K562 (cell line): ENCODE measurements around the gene LUM. TPM values are rescaled to one million over a fixed set of nuclear protein-coding genes. Genes with fewer than 3 reads are reported as not detected.

Experiments used
- ATAC-seq: fragments of 200-7000 bp; cut with Tn5 transposase; 3 replicates; pipeline ENCODE4 v1.9.1; 2020; ENCODE audit warnings: moderate library complexity
- BruUV-seq: library from RNA; stranded (reverse); fragments of 400-500 nt; replicated peaks from 2 replicates; lab custom pipeline; 2021; lab: Mats Ljungman, UMichigan
- CTCF ChIA-PET: fragments of 300-600 bp; formaldehyde crosslinking; extraction: SDS; loops from one replicate; lab custom pipeline; 2021; ENCODE audit warnings: low intra/inter-chr PET ratio; lab: Yijun Ruan, JAX
- POLR2A ChIA-PET: fragments of 300-600, 350-650 bp; sonication (Branson Sonifier 250); formaldehyde crosslinking; extraction: SDS; loops from one replicate; lab custom pipeline; 2021; ENCODE audit warnings: antibody characterized with exemption, inconsistent platforms; lab: Yijun Ruan, JAX
- DNase-seq, 4 experiments: peaks; one replicate each; pipeline versions ENCODE4 v3.0.0 to v3.0.0-alpha.2; 2011 to 2018; ENCODE audit warnings: low spot score in 3 of 4, mixed read lengths in 3 of 4; ENCODE audit errors: extremely low read depth in 1 of 4
- FAIRE-seq: peaks from 2 replicates; lab custom pipeline; 2011; peaks lifted over from hg19 to GRCh38; lab: Jason Lieb, UNC
- H2AFZ ChIP-seq: 2 replicates; pipeline ENCODE4 v1.6.0; 2011; ENCODE audit warnings: low read depth, low read length, control low read depth, inconsistent platforms
- H3K27ac ChIP-seq: fragments of 200-600 bp; 3 replicates; pipeline ENCODE4 v1.8.0; 2011; ENCODE audit warnings: low read depth, mild to moderate bottlenecking, control low read depth, inconsistent platforms, low read length, moderate library complexity, mixed read lengths; ENCODE audit errors: extremely low read depth
- H3K27me3 ChIP-seq, 2 experiments: fragments of 300-600 bp in 1 of 2; 2 replicates in 1 of 2; 3 replicates in 1 of 2; pipeline versions ENCODE4 v1.6.0 to v1.8.0; 2011; ENCODE audit warnings: inconsistent platforms in 2 of 2, low read length in 2 of 2, mild to moderate bottlenecking in 1 of 2, mixed read lengths in 1 of 2, moderate library complexity in 1 of 2; ENCODE audit not compliant: control insufficient read depth in 2 of 2, insufficient read depth in 2 of 2
- H3K36me3 ChIP-seq: fragments of 300-600 bp; 3 replicates; pipeline ENCODE4 v1.8.0; 2011; ENCODE audit warnings: mild to moderate bottlenecking, low read length, inconsistent platforms; ENCODE audit not compliant: control insufficient read depth, insufficient read depth
- H3K4me1 ChIP-seq, 2 experiments: fragments of 200-600 bp in 1 of 2; replicated peaks in 1 of 2; 2 replicates in 1 of 2; 3 replicates in 1 of 2; pipeline versions ENCODE4 v1.5.1 to v1.8.0; 2011; ENCODE audit warnings: inconsistent platforms in 2 of 2, low read length in 2 of 2, mild to moderate bottlenecking in 1 of 2, mixed read lengths in 1 of 2, moderate library complexity in 1 of 2; ENCODE audit not compliant: control insufficient read depth in 2 of 2, insufficient read depth in 2 of 2
- H3K4me2 ChIP-seq: 2 replicates; pipeline ENCODE4 v1.6.1; 2011; ENCODE audit warnings: low read length, control low read depth, inconsistent platforms, mixed read lengths; ENCODE audit not compliant: insufficient read depth
- H3K4me3 ChIP-seq: fragments of 200-600 bp; sonication (generic), shearing (Covaris generic); 2 replicates; pipeline ENCODE4 v1.5.1; 2016; ENCODE audit warnings: control low read depth, inconsistent platforms
- H3K79me2 ChIP-seq: fragments of 200-600 bp; 3 replicates; pipeline ENCODE4 v1.8.0; 2011; ENCODE audit warnings: low read length, inconsistent platforms; ENCODE audit not compliant: control insufficient read depth, insufficient read depth
- H3K9ac ChIP-seq, 2 experiments: 2 replicates each; pipeline versions ENCODE4 v1.6.0 to v1.6.1; 2011; ENCODE audit warnings: low read depth in 2 of 2, low read length in 2 of 2, control low read depth in 1 of 2, inconsistent platforms in 1 of 2, mild to moderate bottlenecking in 1 of 2, mixed read lengths in 1 of 2; ENCODE audit not compliant: insufficient read depth in 1 of 2
- H3K9me1 ChIP-seq: one replicate; pipeline ENCODE4 v1.6.0; 2011; ENCODE audit warnings: inconsistent platforms, mild to moderate bottlenecking, low read length, moderate library complexity; ENCODE audit not compliant: control insufficient read depth, insufficient read depth
- H3K9me3 ChIP-seq: replicated peaks from 2 replicates; pipeline ENCODE4 v1.5.1; 2011; ENCODE audit warnings: low read depth, low read length, inconsistent platforms; ENCODE audit not compliant: control insufficient read depth, insufficient read depth
- H4K20me1 ChIP-seq: replicated peaks from 2 replicates; pipeline ENCODE4 v1.6.1; 2011; ENCODE audit warnings: low read length, inconsistent platforms, mixed read lengths; ENCODE audit not compliant: control insufficient read depth, insufficient read depth
- U2AF1 ChIP-seq: fragments of 200-400 bp; formaldehyde crosslinking; optimal IDR thresholded peaks from 2 replicates; pipeline ENCODE3; 2017; ENCODE audit warnings: mild to moderate bottlenecking, low read depth, low read length, moderate library complexity
- ZNF23 ChIP-seq: fragments of 250-450 bp; sonication (Bioruptor Pico); IDR thresholded peaks from 2 replicates; pipeline ENCODE4 v1.4.0; 2020; ENCODE audit warnings: mild to moderate bottlenecking
- WGBS: fragments of 100-300 bp; shearing (Covaris generic); methylation state at CpG from one replicate; pipeline ENCODE4 v1.1.6; 2016; ENCODE audit warnings: low coverage, mixed read lengths; ENCODE audit not compliant: insufficient coverage; ENCODE audit errors: missing lambda C conversion rate; 5-methylcytosine and 5-hydroxymethylcytosine counted together
- in situ Hi-C: fragments of 300-500 bp; cut with MboI; formaldehyde crosslinking; loops from 4 replicates; pipeline ENCODE4 v1.15.0; 2018; ENCODE audit warnings: inconsistent platforms, mixed read lengths
- intact Hi-C: fragments of 100-400 bp; cut with micrococcal nuclease; formaldehyde crosslinking; loops from 2 replicates; pipeline ENCODE4 v1.14.2; 2022
- polyA plus RNA-seq, 8 experiments: library from polyadenylated mRNA; depleted of rRNA in 4 of 8; stranded (reverse) in 5 of 8; unstranded in 3 of 8; fragments of >200 nt; fragmentation: Nextera tagmentation in 2 of 8; fragmentation: Illumina TruSeq in 1 of 8; extraction: Ambion mirVana in 2 of 8; extraction: Trizol in 1 of 8; gene quantifications; 2 replicates each; pipeline versions ENCODE4 v1.2.1 to v1.2.3, GENCODE V29; 2011 to 2014; ENCODE audit warnings: inconsistent platforms in 1 of 8, missing spikeins in 1 of 8
- total RNA-seq, 7 experiments: library from RNA; depleted of rRNA in 6 of 7; stranded (reverse); fragments of >200 nt in 6 of 7; fragmentation: Illumina TruSeq in 2 of 7; extraction: Trizol in 2 of 7; gene quantifications; 2 replicates each; pipeline versions ENCODE4 v1.2.1 to v1.2.3, GENCODE V29; 2011 to 2021; ENCODE audit warnings: low replicate concordance in 1 of 7
- TF ChIP-seq, protein P1 (sequence below): sonication (generic); formaldehyde crosslinking; IDR thresholded peaks from 2 replicates; pipeline ENCODE4 v1.8.0; 2022; ENCODE audit warnings: mild to moderate bottlenecking, missing genetic modification reagents

LUM gene
- total and polyA plus RNA-seq, 9 of the 15 experiments (the other 6 are each of a cell fraction or from before 2014, with no cell fraction given): 0.40 TPM; not detected in 8

DNA sequence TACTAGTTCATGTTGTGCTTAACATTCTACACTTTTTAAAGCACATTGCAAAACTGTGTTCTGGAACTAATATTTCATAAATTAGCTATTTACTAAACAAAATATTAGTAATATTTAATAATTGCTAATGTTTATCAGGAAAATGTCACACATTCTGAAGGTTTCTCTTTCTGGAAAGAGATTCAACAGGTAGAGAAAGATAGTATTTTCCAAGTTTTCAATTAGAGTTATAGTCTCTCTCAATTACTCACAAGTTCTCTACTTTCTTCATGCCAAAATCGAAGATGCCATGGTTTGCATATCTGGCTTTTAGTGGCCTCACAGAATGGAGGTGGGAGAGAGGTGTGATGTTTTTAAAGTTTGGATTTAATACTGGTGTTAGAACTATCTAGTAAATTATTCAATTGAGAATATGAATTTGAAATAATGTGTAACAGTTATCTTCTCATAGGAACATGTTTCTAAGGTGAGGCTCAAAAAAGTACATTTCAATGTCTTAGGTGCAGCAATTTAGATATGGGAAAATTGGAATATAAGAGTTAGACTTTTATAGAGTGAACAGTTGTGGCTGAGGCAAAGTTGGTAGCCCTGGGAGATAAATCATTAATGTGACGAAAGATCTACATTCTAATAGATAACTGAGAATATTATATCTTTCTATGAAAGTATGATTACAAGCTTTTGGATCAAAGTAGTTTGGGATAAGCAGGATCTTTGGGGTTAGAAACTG, 1.5 kb downstream of the LUM start:
- FAIRE-seq (no peak), DNase-seq (no peak), ATAC-seq (no peak)
- intact Hi-C loops: loop anchor here (5.0 to 10.0 kb wide), 2 partner anchors 132 to 215 kb away; no protein-coding TSS in a partner anchor
- H3K79me2 ChIP-seq: no peaks in the 10 kb centered on the region
- H3K9me3 ChIP-seq: no peaks in the 10 kb centered on the region
- in situ Hi-C loops: no loop called here
- no peaks in the 10 kb centered on the region for H3K9me1 ChIP-seq
- ChIA-PET CTCF (interaction anchor here (0.6 to 1.0 kb wide), 2 partner anchors 151 to 711 kb away, joined by 3 read pairs; no protein-coding TSS in a partner anchor), POLR2A (no interaction called here)
- no peak overlapping the region for H3K4me2 ChIP-seq
- no peak overlapping the region for H3K27ac ChIP-seq
- H3K27me3 ChIP-seq: no peaks in the 10 kb centered on the region
- H3K9ac ChIP-seq: no peak overlapping the region
- H2AFZ ChIP-seq: no peak overlapping the region
- no peaks in the 10 kb centered on the region for H4K20me1 ChIP-seq
- BruUV-seq: no TSS peak
- no peaks in the 10 kb centered on the region for H3K36me3 ChIP-seq
- no peaks in the 10 kb centered on the region for H3K4me1 ChIP-seq
- WGBS: 4% methylated on average over 2 of the region's 2 CpGs
- TF ChIP-seq U2AF1 (no peak), ZNF23 (CRISPR knock-in tag) (no peak)
- TF ChIP-seq, protein P1, sequence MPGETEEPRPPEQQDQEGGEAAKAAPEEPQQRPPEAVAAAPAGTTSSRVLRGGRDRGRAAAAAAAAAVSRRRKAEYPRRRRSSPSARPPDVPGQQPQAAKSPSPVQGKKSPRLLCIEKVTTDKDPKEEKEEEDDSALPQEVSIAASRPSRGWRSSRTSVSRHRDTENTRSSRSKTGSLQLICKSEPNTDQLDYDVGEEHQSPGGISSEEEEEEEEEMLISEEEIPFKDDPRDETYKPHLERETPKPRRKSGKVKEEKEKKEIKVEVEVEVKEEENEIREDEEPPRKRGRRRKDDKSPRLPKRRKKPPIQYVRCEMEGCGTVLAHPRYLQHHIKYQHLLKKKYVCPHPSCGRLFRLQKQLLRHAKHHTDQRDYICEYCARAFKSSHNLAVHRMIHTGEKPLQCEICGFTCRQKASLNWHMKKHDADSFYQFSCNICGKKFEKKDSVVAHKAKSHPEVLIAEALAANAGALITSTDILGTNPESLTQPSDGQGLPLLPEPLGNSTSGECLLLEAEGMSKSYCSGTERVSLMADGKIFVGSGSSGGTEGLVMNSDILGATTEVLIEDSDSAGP (CRISPR knock-in tag): no peak
- H3K4me3 ChIP-seq: no peak overlapping the region
